Choroid plexus epithelial cell (primary cell): ENCODE results near the gene CACFD1.
"Not testable (repeated sequence)": the region's sequence is repeated elsewhere in the genome, so short reads cannot be mapped to it uniquely, and the experiment has no call there.

Experiments used
- DNase-seq: peaks from one replicate; pipeline ENCODE4 v3.0.0-alpha.2; 2010; ENCODE audit warnings: low read depth
- H3K4me3 ChIP-seq: 2 replicates; pipeline ENCODE4 v1.5.1; 2011; ENCODE audit warnings: low read depth, mild to moderate bottlenecking, control low read depth, low read length, moderate library complexity
- TF ChIP-seq, protein P1 (sequence below): conservative IDR thresholded peaks from 2 replicates; pipeline ENCODE4 v1.5.1; 2011; ENCODE audit warnings: low read depth, mild to moderate bottlenecking, control low read depth, inconsistent platforms, low read length, moderate library complexity

Gene CACFD1

DNA sequence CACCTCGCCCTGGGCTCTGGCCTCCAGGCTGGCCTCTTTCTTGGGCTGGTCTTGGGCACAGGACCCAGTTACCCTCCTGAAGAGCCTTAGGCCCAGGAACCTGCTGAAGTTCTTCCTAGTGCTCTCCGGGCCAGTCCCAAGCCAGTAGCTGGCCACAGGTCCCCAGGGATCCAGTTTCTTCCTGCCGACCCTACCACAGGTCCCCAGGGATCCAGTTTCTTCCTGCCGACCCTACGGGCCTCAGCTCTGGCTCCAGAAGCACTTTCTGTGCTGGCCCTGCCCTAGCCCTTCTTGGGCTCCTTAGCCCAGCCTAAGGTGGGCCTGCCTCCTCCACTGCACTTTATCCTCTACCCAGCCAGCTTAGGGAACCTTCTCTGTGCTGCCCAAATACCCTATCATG, 18.2 kb upstream of the CACFD1 start:
- H3K4me3 ChIP-seq, result no peak overlapping the region
- TF ChIP-seq, protein P1, sequence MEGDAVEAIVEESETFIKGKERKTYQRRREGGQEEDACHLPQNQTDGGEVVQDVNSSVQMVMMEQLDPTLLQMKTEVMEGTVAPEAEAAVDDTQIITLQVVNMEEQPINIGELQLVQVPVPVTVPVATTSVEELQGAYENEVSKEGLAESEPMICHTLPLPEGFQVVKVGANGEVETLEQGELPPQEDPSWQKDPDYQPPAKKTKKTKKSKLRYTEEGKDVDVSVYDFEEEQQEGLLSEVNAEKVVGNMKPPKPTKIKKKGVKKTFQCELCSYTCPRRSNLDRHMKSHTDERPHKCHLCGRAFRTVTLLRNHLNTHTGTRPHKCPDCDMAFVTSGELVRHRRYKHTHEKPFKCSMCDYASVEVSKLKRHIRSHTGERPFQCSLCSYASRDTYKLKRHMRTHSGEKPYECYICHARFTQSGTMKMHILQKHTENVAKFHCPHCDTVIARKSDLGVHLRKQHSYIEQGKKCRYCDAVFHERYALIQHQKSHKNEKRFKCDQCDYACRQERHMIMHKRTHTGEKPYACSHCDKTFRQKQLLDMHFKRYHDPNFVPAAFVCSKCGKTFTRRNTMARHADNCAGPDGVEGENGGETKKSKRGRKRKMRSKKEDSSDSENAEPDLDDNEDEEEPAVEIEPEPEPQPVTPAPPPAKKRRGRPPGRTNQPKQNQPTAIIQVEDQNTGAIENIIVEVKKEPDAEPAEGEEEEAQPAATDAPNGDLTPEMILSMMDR, result no peak
- DNase-seq, result no peak

DNA sequence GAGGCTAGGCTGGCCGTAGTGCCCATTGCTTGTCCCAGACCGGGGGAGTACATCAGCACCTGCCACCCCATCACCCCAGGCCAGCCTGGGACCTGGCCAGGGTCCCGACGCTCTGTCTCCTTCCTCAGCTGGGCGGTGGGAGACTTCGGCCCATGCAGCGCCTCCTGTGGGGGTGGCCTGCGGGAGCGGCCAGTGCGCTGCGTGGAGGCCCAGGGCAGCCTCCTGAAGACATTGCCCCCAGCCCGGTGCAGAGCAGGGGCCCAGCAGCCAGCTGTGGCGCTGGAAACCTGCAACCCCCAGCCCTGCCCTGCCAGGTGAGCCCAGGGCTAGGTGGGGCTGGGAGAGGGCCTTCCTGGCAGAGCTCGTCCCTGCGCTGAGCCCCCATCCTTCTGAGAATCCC, 16.5 kb upstream of the CACFD1 start:
- H3K4me3 ChIP-seq, result no peak overlapping the region
- no peak for DNase-seq
- TF ChIP-seq, protein P1, result no peak

DNA sequence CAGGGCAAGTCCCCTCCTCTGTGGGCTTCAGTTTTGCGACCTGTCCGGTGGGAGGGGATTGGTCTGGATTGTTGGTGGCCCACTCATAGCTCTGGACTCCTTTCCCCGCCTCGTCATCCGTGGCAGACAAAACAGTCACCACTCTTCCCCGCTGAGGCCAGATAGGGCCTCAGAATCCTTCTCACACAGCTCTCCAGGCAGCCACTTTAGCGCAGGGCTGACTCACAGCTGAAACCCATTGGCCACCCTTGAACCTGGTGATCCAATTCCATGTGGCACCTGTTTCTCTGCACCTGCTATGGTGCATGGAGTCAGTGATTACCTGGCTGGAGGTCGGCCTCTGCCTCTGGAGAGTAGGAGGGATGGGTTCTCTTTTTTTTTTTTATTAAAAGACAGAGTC, 15.8 kb upstream of the CACFD1 start:
- TF ChIP-seq, protein P1, result no peak
- no peak for DNase-seq
- H3K4me3 ChIP-seq, result no peak overlapping the region

DNA sequence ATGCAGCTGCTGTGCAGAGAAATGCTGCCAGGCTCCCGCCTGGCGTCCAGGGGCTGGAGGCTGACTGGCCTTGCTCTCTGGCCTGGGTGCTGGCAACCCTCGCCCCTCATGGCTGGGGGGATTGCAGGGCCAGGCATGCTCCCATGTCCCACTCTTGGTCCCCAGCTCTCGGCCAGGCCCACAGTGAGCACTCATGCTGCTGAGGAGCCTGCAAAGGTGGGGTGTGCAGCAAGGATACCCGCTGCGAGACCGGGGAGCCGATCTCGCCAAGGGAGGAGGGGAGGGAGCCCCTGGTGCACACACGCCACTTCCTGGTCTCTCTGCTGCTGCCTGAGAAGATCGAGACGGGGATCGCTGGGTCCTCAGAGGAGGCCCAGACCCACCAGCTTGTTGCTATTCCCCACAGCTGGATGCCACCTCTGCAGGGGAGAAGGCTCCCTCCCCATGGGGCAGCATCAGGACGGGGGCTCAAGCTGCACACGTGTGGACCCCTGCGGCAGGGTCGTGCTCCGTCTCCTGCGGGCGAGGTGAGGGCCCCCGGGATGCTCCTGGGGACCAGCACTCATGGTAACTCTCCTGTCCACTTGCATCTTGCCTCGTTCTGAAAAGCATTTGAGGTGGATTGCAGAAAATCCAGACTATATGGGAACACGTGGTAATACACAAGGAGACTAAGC, 14.3 kb upstream of the CACFD1 start:
- no peak overlapping the region for H3K4me3 ChIP-seq
- TF ChIP-seq, protein P1, result no peak
- no peak for DNase-seq

DNA sequence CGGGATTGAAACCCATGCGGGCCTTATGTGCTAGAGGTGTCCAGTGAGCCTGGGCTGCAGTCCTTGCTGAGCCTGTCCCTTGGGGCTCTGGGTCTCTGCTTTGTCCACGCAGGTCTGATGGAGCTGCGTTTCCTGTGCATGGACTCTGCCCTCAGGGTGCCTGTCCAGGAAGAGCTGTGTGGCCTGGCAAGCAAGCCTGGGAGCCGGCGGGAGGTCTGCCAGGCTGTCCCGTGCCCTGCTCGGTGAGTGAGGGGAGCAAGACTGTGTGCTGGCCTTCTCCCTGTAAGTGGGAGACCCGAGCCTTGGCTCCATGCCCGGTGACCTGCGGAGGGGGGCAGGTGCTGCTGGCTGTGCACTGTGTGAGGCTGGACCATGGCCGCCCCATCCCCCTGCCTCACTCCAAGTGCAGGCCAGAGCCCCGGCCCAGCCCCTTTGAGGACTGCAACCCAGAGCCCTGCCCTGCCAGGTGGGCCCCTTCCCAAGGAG, 11.2 kb upstream of the CACFD1 start:
- DNase-seq, result no peak
- TF ChIP-seq, protein P1, result no peak
- no peak overlapping the region for H3K4me3 ChIP-seq

DNA sequence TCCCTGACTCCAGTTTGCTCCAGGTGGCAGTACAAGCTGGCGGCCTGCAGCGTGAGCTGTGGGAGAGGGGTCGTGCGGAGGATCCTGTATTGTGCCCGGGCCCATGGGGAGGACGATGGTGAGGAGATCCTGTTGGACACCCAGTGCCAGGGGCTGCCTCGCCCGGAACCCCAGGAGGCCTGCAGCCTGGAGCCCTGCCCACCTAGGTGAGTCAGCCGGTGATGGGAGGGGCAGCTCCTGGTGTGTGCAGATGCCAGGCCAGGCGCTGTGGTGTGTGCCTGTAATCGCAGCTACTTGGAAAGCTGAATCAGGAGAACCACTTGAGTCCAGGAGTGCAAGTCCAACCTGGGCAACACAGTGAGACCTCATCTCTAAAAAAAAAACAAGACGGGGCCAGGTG, 10.0 kb upstream of the CACFD1 start:
- DNase-seq, result no peak
- TF ChIP-seq, protein P1, result no peak
- no peak overlapping the region for H3K4me3 ChIP-seq

DNA sequence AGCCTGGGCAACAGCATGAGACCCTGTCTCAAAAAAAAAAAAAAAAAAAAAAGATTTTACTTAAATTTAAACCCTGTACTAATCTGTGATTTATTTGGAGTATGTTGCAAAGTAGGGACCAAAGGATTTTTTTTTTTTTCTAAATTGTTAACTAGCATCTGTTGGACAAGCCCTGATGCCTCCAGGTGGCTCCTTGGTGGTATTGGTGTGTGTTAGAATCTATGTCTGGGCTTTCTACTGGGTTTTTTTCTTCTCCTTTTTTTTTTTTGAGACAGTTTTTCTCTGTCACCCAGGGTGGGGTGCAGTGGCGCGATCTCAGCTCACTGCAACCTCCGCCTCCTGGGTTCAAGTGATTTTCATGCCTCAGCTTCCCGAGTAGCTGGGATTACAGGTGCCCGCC, 7.9 kb upstream of the CACFD1 start:
- H3K4me3 ChIP-seq, DNase-seq: not testable (repeated sequence)
